Testis (tissue), 2 donors: Measurements from ENCODE around the gene ARHGEF10L.

Experiments
- POLR2A ChIP-seq: fragments of 450-650 bp; IDR thresholded peaks from one replicate; pipeline ENCODE4 v1.6.1; 2017; ENCODE audit warnings: antibody characterized with exemption, mild to moderate bottlenecking, moderate library complexity
- TF ChIP-seq, protein P1 (sequence below), 3 experiments: fragments of 450-650 bp in 2 of 3; fragments of 200-600 bp in 1 of 3; sonication (generic) in 1 of 3; IDR thresholded peaks; one replicate each; pipeline ENCODE4 v1.5.1; 2016 to 2019; ENCODE audit warnings: antibody characterized with exemption in 3 of 3, mild to moderate bottlenecking in 2 of 3, moderate library complexity in 1 of 3

DNA sequence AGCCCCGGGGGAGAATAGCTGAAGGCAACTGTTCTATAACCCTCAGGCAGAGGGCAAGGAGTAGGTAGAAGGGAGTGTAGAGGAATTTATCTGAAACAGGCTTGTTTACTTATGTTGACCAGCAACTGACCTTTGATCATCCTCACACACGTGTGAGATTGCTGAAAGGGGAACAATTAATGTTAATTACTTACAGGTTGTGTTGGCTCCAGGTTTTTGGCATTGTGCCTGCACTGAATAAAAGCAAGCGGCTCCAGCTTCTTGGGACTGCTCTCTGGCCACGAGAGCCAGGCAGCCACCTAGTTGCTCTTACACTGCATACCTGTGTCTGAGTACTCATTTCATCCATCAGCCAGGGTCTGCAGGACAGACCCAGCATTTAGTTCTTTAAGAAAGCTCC lies 41.3 kb upstream of the ARHGEF10L start:
- TF ChIP-seq, protein P1, sequence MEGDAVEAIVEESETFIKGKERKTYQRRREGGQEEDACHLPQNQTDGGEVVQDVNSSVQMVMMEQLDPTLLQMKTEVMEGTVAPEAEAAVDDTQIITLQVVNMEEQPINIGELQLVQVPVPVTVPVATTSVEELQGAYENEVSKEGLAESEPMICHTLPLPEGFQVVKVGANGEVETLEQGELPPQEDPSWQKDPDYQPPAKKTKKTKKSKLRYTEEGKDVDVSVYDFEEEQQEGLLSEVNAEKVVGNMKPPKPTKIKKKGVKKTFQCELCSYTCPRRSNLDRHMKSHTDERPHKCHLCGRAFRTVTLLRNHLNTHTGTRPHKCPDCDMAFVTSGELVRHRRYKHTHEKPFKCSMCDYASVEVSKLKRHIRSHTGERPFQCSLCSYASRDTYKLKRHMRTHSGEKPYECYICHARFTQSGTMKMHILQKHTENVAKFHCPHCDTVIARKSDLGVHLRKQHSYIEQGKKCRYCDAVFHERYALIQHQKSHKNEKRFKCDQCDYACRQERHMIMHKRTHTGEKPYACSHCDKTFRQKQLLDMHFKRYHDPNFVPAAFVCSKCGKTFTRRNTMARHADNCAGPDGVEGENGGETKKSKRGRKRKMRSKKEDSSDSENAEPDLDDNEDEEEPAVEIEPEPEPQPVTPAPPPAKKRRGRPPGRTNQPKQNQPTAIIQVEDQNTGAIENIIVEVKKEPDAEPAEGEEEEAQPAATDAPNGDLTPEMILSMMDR (IDR thresholded peaks at IDR 0.05): no peak
- no peak for TF ChIP-seq POLR2A
